Anterior cingulate cortex (tissue), 58 donors: ENCODE results near the gene APOC3.

Experiments
- DNase-seq, 58 donors: peaks; one replicate each; lab custom pipeline; 2025; lab: John Stamatoyannopoulos, UW

Gene APOC3

DNA sequence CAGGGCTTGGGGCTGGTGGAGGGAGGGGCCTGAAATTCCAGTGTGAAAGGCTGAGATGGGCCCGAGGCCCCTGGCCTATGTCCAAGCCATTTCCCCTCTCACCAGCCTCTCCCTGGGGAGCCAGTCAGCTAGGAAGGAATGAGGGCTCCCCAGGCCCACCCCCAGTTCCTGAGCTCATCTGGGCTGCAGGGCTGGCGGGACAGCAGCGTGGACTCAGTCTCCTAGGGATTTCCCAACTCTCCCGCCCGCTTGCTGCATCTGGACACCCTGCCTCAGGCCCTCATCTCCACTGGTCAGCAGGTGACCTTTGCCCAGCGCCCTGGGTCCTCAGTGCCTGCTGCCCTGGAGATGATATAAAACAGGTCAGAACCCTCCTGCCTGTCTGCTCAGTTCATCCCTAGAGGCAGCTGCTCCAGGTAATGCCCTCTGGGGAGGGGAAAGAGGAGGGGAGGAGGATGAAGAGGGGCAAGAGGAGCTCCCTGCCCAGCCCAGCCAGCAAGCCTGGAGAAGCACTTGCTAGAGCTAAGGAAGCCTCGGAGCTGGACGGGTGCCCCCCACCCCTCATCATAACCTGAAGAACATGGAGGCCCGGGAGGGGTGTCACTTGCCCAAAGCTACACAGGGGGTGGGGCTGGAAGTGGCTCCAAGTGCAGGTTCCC is at the start of gene APOC3:
Gene APOC3 (plus strand): TSS at position 383 of the 659 bp plus-strand sequence. CDS start 676 bp downstream, outside the sequence.
- no peak for DNase-seq

DNA sequence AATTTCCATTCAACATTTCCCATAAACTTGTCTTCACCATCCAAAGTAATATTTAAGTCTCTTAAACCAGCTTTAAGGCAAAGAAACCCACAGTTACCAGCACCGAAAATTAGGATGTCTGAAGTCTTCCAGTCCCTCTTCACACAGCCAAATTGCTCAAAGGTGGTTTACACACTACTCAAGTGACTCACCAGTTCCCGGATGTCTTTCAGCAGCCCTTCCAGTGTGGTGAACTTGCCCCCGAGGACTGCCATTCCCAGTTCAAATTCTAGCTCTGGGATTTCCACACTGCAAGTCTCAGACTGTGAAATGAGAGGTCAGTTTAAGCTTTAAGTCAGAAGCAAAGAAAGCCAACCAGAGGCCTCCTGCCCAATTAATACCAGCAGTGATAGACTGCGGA is 47.0 kb upstream of the APOC3 start:
- no peak for DNase-seq

DNA sequence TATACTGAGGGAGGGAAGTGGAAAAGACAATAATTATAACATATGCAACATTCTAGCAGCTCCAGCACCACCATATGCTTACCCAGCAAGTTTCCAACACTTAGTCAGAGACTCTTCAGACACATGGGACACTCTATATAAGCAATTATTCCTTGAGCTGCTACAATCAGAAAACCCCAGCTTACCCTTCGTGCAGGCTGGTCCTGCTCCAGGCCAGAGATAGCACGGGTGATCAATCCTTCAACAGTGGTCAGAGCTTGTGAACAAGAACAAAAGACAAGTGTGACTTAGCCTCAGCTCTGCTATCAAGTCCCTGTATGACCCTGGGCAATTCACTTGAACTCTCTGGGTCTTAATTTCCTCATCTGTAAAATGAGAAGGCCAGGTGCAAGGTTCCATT is 43.4 kb upstream of the APOC3 start:
- no peak for DNase-seq

- DNase-seq, result no peak
Measured at GRCh38 chr11:116786966-116787365, 42.7 kb upstream of the APOC3 start.

DNA sequence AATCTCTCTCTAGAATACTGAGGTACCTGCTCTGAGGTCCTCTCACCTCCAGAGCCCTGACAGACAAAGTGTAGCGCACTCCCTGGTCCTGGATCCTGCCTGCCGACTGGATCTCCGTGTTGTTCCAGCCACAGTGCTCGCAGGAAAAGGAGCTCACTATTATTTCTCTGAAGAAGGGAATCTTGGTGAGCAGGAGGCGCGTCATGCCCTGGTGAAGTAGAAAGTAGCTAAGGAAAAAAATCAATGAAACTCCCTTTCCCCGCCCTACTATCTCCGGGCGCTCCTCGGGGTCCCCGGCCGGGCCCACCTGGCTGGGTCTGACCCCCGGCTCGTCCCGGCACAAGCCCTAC is 42.3 kb upstream of the APOC3 start:
- DNase-seq, result no peak

GRCh38 chr11:116787786-116788486 is 41.8 kb upstream of the APOC3 start, which contains the start of gene ZPR1:
Gene ZPR1 (minus strand): TSS chr11:116788023. CDS start chr11:116787990, 33 bp downstream.
- DNase-seq, result peak; percentile 12 to 91 (median 76)

DNA sequence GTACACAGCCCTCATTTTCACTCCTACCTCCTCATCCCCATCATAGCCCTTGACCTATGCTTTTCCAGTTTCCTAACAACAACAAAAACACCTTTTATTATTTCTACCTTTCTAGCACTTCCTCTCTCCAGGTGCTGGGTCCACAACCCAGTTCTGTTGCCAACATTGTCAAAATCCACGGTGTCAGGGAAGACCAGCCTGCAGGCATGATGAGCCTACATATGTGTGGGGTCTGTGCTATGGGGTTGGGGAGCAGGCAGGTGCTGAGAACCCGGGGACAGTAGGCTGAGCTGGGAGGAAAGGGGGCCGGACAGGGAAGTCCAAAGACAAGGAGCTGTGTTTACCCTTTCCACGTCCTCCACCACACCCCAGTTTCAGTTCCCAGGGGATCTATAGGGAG is 41.2 kb upstream of the APOC3 start:
- no peak for DNase-seq

GRCh38 chr11:116788975-116789374 is 40.7 kb upstream of the APOC3 start:
- DNase-seq, result no peak

GRCh38 chr11:116790167-116791001 is 39.3 kb upstream of the APOC3 start:
- DNase-seq, result peak in 1 of 58 donors; percentile 4

DNA sequence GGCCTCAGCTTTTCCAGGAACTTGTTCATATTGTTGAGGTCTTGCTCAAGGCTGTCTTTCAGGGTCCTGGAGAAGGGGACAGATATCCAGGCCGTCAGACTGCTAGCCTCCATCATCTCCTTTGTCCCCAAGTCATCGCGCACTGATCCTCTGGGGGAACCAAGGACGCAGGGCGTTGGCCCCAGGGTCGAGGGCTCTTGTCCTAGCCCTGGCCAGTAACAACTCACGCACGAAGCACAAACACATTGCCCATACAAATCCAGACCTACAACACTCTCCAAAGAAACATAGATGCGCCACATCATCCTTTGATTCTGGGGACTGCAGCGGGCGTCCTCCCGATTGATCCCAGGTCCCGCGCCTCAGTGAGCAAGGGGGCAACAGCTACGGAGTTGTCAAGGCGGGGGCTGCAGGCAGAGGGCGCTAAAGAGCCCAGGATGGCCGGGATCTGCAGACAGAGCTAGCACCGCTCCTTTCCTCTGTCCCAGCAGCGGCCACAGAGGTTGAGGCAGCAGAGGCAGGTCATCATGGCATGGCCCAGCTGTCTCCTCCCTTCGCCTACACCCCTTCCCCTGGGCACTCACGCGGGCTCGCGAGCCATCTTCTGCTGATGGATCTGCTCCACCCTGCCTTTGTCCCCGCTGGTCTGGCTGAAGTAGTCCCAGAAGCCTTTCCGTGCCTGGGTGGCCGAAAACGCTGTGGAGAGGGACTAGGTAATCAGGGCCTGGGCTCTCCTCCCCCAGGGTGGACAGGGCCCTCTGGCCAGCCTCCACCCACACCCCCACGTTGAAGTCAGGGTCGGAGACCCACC is 38.5 kb upstream of the APOC3 start:
- DNase-seq, result peak in 56 of 58 donors; percentile 5 to 87 (median 62)

DNA sequence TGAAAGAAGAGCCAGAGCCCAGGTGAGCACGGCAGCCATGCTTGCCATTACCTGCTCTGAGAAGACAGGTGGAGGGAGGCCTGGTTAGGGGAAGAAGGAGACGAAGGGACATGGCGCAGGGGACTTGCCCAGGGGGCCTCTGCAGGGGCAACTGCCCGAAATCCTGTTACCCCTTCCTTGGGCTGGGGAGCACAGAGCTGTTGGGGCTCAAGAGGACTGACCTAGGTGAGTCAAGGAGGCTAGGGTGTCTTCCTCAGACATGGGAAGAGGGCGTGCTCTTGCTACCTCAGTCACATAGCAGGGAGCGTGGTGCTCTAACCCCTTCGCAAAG is 37.9 kb upstream of the APOC3 start, which contains the start of gene APOA5:
Gene APOA5 (minus strand): TSS at position 67 of the 331 bp plus-strand sequence. CDS start 19 bp downstream, at position 48.
- no peak for DNase-seq

DNA sequence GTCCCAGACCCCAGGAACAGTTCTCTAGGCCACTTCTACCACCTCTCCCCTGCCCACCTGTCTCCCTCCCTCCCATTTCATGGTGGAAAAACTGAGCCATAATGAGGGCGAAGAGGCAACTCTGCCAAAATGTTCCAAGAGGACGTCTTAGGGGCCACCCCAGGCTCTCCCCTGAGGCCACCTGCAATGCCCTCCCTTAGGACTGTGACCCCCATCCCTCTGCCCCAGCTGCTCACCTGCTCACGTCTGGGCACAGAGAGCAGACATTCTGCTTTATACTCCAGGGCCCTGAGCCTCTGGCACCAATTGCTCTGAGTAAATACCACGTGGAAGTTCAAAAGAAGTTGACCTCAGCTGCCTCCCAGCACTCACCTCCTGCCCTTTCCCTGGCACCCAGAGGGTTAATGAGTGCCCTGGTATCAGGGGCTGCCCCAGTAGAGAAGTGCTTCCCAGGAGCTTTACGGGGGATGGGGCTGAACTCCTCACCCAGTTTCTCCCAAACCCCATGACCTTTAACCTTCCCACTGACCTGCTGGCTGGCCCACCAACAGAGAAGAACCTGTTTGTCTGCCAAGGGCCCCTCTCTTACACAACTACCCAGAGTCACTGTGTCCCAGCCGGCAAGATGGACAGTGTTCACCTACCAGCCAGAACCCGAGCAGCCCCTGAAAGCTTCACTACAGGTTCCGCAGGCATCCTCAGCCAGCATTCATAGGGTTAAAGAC is 37.4 kb upstream of the APOC3 start:
- DNase-seq, result no peak

DNA sequence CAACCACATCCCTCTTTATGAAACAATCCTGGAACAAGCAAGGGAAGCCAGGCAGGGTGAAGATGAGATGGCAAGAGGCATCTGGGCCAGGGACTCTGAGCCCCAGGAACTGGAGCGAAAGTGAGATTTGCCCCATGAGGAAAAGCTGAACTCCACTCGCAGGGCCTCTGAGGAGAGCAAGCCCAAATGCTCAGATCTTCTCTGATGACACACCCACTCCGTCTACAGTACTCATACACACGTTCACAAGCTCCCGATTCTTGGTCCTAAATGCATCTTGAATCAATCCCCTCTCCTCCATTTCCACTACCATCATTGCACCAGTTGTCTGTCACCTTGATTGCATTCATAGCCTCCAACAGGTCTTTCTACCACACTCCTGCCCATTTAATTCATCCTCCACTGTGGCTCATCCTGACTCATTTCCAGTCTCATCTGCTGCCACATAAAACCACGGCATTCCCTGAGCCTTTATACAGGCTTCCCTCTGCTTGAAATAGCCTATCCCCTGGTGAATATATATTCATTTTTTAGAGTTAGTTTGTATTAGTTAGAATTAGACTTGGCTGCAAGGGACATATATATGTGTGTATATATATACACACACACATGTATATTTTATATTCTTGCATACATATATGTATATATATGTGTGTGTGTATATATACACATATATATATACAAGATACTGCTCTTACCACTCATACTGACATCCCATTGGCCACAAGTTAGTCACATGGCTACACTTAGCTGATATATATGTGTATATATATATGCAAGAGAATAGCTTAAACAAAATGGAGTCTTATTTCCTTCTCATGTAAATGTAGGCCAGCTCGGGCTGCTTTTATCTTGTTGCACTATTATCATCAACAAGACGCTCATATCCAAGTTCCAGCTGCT is 36.6 kb upstream of the APOC3 start:
- no peak for DNase-seq

GRCh38 chr11:116793772-116794097 is 36.0 kb upstream of the APOC3 start:
- no peak for DNase-seq

DNA sequence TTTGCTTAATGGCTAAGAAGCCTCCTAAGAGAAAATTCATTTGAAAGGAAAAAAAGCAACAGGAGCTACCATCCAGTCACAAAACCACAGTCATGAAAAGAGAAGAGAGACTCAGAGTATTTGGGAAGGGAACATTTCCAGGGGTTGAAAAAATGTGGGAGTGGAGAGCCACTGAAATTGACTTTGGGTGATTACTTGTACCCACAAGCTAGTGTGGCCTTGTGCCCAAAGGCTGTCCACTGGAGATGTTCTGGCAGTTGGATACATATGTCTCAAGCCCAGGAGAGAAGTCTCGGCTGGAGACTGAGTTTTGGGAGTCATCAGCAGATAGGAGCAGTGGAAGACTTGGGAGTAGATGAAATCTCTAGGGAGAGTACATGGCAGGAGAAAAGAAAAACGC is 34.9 kb upstream of the APOC3 start:
- DNase-seq, result no peak

DNA sequence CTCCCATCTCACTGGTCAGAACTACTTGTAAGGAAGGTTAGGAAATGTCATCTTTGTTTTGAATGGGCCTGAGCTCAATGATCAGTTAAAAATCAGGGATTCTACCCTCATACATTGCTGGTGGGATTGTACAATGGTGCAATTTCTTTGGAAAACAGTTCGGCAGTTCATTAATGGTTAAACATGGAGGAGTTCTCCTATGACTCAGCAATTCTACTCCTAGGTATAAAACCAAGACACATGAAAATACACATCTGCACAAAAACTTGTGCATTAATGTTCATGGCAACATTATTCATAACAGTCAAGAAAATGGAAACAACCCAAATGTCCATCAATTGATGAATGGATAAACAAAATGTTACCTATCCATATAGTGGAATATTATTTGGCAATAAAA is 33.2 kb upstream of the APOC3 start:
- DNase-seq, result no peak

DNA sequence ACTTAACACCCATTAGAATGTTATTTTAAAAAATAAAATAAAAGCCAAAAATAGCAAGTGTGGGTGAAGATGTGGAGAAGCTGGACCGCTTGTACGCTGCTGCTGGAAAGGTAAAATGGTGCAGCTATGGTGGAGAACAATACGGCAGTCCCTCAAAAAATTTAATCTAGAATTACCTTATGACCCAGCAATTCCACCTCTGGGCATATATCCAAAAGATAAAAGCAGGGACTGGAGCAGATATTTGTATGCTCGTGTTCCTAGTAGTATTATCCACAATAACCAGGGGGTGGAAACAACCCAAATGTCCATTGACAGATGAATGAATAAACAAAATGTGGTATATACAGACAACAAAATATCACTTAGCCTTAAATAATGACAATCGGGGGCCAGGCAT is 31.9 kb upstream of the APOC3 start:
- no peak for DNase-seq

DNA sequence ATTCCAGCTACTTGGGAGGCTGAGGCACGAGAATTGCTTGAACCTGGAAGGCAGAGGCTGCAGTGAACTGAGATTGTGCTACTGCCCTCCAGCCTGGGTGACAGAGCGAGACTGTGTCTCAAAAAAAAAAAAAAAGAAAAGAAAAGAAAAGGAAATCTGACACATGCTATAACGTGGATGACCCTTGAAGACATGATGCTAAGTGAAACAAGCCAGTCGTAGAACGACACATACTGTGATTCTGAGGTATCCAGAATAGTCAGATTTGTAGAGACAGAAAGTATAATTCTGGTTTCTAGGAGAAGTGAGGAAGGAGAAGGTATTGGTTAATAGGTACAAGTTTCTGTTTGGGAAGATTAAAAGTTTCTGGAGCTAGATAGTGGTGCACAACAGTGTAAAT is 31.3 kb upstream of the APOC3 start:
- no peak for DNase-seq

GRCh38 chr11:116800610-116801009 is 29.1 kb upstream of the APOC3 start:
- DNase-seq, result no peak
